DND-41 (cell line): ENCODE results near the gene FBXL19.

Source experiments
- EZH2 ChIP-seq: IDR thresholded peaks from 3 replicates; pipeline ENCODE4 v1.6.1; 2012; ENCODE audit warnings: borderline replicate concordance, low read depth, mild to moderate bottlenecking, moderate library complexity, low read length, inconsistent platforms; ENCODE audit not compliant: severe bottlenecking
- TF ChIP-seq, protein P1 (sequence below): IDR thresholded peaks from 2 replicates; pipeline ENCODE4 v1.5.1; 2012; ENCODE audit warnings: borderline replicate concordance, low read length, moderate library complexity, mild to moderate bottlenecking; ENCODE audit not compliant: poor library complexity, severe bottlenecking; ENCODE audit errors: extremely low read depth

DNA sequence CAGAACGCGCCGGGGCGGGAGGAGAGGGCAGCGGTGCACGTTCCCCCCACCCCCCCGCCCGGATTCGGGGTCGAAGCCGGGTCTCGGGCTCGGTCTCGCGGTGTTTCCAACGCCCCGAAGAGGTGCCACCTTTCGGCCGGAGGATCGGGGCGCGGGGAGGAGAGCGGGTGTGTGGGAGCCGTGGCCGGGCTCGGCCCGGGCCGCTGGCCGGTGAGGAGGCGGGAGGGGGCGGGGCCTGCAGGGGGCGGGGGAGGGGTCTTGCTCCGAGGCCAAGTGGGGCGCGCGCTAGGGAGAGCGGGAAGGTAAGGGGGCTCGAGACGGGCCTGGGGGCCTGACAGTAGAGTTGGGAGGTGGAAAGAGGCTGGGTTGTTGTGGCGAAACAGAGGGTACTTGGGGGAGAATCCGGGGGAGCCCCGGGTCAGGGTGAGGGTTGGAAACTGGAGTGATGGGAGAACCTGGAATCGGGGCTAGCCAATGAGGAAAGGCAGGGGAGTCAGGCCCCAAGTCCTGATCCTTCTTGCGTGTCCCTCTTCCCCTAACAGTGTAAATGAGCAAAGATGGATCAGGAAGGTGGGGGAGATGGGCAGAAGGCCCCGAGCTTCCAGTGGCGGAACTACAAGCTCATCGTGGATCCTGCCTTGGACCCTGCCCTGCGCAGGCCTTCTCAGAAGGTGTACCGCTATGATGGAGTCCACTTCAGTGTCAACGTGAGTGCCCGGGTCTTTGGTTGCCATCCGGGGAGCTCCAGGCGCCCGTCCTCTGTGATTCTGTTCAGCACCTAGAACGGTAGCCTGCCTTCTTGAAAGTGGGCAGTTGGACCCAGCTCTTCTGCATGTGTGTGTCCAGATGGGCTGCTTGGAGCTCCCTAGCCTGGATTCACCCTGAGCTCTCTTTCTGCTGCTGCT, 35.1 kb downstream of the FBXL19 start:
- TF ChIP-seq, protein P1, sequence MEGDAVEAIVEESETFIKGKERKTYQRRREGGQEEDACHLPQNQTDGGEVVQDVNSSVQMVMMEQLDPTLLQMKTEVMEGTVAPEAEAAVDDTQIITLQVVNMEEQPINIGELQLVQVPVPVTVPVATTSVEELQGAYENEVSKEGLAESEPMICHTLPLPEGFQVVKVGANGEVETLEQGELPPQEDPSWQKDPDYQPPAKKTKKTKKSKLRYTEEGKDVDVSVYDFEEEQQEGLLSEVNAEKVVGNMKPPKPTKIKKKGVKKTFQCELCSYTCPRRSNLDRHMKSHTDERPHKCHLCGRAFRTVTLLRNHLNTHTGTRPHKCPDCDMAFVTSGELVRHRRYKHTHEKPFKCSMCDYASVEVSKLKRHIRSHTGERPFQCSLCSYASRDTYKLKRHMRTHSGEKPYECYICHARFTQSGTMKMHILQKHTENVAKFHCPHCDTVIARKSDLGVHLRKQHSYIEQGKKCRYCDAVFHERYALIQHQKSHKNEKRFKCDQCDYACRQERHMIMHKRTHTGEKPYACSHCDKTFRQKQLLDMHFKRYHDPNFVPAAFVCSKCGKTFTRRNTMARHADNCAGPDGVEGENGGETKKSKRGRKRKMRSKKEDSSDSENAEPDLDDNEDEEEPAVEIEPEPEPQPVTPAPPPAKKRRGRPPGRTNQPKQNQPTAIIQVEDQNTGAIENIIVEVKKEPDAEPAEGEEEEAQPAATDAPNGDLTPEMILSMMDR = peak; percentile 14
- no peak for TF ChIP-seq EZH2
